ENCODE measurements around the gene FUT8.

Gene FUT8

DNA sequence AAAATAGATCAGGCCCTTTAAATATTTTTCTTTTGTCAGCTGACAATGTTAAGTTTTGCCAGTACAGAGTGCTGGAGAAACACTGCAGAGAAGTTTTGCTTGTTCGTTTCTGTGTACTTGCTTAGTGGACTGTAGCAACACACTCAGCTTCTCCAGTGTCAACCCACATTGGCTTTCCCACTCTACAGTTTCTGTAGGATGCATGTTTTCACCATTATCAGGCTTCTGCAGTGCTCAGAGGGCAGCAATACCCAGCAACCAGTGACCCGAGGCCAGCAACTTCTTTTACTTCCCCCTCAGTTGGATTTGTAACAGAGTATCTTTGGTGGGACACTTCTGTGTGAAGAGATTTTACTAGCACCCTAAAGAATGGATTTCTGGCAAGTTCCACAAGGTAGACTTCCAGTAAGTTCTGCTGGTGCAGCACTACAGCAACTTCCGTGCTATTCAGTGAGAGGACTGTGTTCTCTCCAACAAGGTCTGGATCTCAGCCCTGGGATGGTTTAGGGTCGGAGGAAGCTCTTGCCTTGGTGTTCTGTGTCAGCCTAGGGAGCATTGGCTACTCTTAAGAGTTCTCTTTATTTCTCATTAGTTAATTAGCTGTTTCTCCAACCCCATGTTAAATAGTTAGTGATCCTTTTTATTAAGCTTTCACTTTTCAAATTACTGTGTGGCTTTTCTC, 70.4 kb downstream of the FUT8 start:
- Histone ChIP-seq H3K27me3 (ENCODE audit: control insufficient read depth, insufficient read depth, low read length) (no peaks in the 10 kb centered on the region), H3K4me2 (ENCODE audit: low read length) (no peak overlapping the region), H3K4me1 (peaks cover 4% of the 10 kb centered on the region), H3K36me3 (ENCODE audit: control insufficient read depth, insufficient read depth, low read length) (no peaks in the 10 kb centered on the region), H3K79me2 (peaks cover 17% of the 10 kb centered on the region), H3K27ac (no peak overlapping the region), H2AFZ (no peak overlapping the region), H3K9ac (no peak overlapping the region), H3K9me3 (ENCODE audit: control insufficient read depth, low read length) (no peaks in the 10 kb centered on the region), H3K4me3 (ENCODE audit: low read depth, low read length) (no peak overlapping the region)
- TF ChIP-seq, protein P1, sequence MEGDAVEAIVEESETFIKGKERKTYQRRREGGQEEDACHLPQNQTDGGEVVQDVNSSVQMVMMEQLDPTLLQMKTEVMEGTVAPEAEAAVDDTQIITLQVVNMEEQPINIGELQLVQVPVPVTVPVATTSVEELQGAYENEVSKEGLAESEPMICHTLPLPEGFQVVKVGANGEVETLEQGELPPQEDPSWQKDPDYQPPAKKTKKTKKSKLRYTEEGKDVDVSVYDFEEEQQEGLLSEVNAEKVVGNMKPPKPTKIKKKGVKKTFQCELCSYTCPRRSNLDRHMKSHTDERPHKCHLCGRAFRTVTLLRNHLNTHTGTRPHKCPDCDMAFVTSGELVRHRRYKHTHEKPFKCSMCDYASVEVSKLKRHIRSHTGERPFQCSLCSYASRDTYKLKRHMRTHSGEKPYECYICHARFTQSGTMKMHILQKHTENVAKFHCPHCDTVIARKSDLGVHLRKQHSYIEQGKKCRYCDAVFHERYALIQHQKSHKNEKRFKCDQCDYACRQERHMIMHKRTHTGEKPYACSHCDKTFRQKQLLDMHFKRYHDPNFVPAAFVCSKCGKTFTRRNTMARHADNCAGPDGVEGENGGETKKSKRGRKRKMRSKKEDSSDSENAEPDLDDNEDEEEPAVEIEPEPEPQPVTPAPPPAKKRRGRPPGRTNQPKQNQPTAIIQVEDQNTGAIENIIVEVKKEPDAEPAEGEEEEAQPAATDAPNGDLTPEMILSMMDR (IDR thresholded peaks at IDR 0.05) = no peak

DNA sequence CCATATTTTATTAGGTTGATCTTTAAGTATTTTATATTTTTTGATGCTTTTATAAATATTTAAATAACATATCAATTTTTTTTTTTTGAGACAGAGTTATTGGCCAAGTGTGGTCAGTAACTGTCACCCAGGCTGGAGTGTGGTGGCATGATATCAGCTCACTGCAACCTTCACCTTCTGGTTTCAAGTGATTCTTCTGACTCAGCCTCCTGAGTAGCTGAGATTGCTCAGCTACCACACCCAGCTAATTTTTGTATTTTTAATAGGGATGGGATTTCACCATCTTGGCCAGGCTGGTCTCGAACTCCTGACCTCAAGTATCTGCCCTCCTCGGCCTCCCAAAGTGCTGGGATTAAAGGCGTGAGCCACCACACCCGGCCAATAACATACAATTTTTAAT, 71.1 kb downstream of the FUT8 start:
- Histone ChIP-seq H3K36me3 (ENCODE audit: control insufficient read depth, insufficient read depth, low read length) (no peaks in the 10 kb centered on the region), H2AFZ (no peak overlapping the region), H3K27me3 (ENCODE audit: control insufficient read depth, insufficient read depth, low read length) (no peaks in the 10 kb centered on the region), H3K27ac (no peak overlapping the region), H3K9ac (no peak overlapping the region), H3K9me3 (ENCODE audit: control insufficient read depth, low read length) (no peaks in the 10 kb centered on the region), H3K4me1 (peaks cover 4% of the 10 kb centered on the region), H3K4me2 (ENCODE audit: low read length) (no peak overlapping the region), H3K79me2 (peaks cover 17% of the 10 kb centered on the region), H3K4me3 (ENCODE audit: low read depth, low read length) (no peak overlapping the region)
- TF ChIP-seq, protein P1 (IDR thresholded peaks at IDR 0.05) = no peak

DNA sequence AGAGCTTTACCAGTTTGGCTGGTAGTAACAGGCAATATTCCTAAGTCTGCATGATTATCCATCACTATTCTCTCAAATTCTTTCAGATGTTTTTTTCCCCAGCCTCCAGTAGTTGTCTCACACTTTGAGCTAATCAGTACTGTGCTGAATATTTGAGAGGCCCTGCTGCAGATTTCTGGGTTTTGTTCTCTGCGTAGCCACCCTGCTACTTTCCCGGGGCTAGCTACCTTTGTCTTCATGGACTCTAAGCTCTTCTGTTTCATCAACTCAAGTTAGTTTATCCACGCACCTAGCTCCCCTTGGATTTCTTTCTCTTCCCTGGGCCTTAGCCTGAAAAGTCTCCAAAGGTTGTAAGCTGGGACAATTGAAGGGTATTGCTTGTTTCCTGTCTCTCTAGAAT, 73.0 kb downstream of the FUT8 start:
- H3K9ac ChIP-seq = no peak overlapping the region
- H3K27me3 ChIP-seq (ENCODE audit: control insufficient read depth, insufficient read depth, low read length) = no peaks in the 10 kb centered on the region
- H3K79me2 ChIP-seq = peaks cover 9% of the 10 kb centered on the region
- H3K9me3 ChIP-seq (ENCODE audit: control insufficient read depth, low read length) = no peaks in the 10 kb centered on the region
- TF ChIP-seq, protein P1 (IDR thresholded peaks at IDR 0.05) = no peak
- H3K27ac ChIP-seq = no peak overlapping the region
- H3K36me3 ChIP-seq (ENCODE audit: control insufficient read depth, insufficient read depth, low read length) = no peaks in the 10 kb centered on the region
- no peak overlapping the region for H3K4me2 ChIP-seq (ENCODE audit: low read length)
- H2AFZ ChIP-seq = no peak overlapping the region
- no peak overlapping the region for H3K4me3 ChIP-seq (ENCODE audit: low read depth, low read length)
- peaks cover 4% of the 10 kb centered on the region for H3K4me1 ChIP-seq

DNA sequence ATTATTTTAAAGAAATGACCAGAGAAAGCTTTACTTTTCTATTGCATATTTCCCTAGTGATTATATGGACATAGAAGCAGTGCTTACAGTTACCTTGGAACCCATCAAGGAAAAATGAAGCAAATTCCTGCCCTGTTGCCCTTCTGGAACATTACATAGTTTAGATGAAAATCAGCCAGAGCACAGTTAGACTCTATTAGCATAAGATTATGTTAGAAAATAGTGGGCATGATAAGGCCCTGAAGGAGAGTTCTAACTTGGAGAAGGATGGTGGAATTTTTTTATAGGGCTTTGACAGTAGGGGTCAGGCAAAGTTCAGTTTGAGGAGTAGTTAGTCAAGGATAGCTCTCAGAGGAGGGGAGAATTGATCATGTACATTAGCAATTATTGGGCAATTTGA, 74.3 kb downstream of the FUT8 start:
- Histone ChIP-seq H3K79me2 (peaks cover 3% of the 10 kb centered on the region), H3K27me3 (ENCODE audit: control insufficient read depth, insufficient read depth, low read length) (no peaks in the 10 kb centered on the region), H3K36me3 (ENCODE audit: control insufficient read depth, insufficient read depth, low read length) (no peaks in the 10 kb centered on the region), H2AFZ (no peak overlapping the region), H3K4me2 (ENCODE audit: low read length) (no peak overlapping the region), H3K9ac (no peak overlapping the region), H3K4me1 (peaks cover 4% of the 10 kb centered on the region), H3K9me3 (ENCODE audit: control insufficient read depth, low read length) (no peaks in the 10 kb centered on the region), H3K4me3 (ENCODE audit: low read depth, low read length) (no peak overlapping the region), H3K27ac (no peak overlapping the region)
- TF ChIP-seq, protein P1 (IDR thresholded peaks at IDR 0.05) = no peak
